ENCODE measurements around the gene MAN1A1.

GRCh38 chr6:119170447-119171087 is 179.0 kb downstream of the MAN1A1 start:
- no peak for TF ChIP-seq USF1 (CRISPR knock-in tag; IDR thresholded peaks at IDR 0.05)
- no peak for TF ChIP-seq TEAD4 (CRISPR knock-in tag; IDR thresholded peaks at IDR 0.05)
- TF ChIP-seq ZNF396 (CRISPR knock-in tag; IDR thresholded peaks at IDR 0.05; ENCODE audit: borderline replicate concordance), result no peak
- TF ChIP-seq, protein P1, sequence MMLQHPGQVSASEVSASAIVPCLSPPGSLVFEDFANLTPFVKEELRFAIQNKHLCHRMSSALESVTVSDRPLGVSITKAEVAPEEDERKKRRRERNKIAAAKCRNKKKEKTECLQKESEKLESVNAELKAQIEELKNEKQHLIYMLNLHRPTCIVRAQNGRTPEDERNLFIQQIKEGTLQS (CRISPR knock-in tag; conservative IDR thresholded peaks at IDR 0.05), result no peak
- TF ChIP-seq CTCF (IDR thresholded peaks at IDR 0.05), result no peak
- TF ChIP-seq ETV6 (CRISPR knock-in tag; IDR thresholded peaks at IDR 0.05), result no peak
- TF ChIP-seq, protein P2, sequence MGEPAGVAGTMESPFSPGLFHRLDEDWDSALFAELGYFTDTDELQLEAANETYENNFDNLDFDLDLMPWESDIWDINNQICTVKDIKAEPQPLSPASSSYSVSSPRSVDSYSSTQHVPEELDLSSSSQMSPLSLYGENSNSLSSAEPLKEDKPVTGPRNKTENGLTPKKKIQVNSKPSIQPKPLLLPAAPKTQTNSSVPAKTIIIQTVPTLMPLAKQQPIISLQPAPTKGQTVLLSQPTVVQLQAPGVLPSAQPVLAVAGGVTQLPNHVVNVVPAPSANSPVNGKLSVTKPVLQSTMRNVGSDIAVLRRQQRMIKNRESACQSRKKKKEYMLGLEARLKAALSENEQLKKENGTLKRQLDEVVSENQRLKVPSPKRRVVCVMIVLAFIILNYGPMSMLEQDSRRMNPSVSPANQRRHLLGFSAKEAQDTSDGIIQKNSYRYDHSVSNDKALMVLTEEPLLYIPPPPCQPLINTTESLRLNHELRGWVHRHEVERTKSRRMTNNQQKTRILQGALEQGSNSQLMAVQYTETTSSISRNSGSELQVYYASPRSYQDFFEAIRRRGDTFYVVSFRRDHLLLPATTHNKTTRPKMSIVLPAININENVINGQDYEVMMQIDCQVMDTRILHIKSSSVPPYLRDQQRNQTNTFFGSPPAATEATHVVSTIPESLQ (CRISPR knock-in tag; IDR thresholded peaks at IDR 0.05), result no peak
- no peak for TF ChIP-seq HMGXB4 (CRISPR knock-in tag; IDR thresholded peaks at IDR 0.05)
- TF ChIP-seq NFYB (CRISPR knock-in tag; conservative IDR thresholded peaks at IDR 0.05; ENCODE audit: low read depth), result no peak
- no peak for TF ChIP-seq CREM (CRISPR knock-in tag; IDR thresholded peaks at IDR 0.05)
- TF ChIP-seq ZBTB43 (CRISPR knock-in tag; IDR thresholded peaks at IDR 0.05), result no peak
- TF ChIP-seq CREB1 (CRISPR knock-in tag; IDR thresholded peaks at IDR 0.05), result no peak
- TF ChIP-seq MYBL2 (CRISPR knock-in tag; IDR thresholded peaks at IDR 0.05), result no peak
